Measurements from ENCODE around the gene BMP7.

Gene BMP7

DNA sequence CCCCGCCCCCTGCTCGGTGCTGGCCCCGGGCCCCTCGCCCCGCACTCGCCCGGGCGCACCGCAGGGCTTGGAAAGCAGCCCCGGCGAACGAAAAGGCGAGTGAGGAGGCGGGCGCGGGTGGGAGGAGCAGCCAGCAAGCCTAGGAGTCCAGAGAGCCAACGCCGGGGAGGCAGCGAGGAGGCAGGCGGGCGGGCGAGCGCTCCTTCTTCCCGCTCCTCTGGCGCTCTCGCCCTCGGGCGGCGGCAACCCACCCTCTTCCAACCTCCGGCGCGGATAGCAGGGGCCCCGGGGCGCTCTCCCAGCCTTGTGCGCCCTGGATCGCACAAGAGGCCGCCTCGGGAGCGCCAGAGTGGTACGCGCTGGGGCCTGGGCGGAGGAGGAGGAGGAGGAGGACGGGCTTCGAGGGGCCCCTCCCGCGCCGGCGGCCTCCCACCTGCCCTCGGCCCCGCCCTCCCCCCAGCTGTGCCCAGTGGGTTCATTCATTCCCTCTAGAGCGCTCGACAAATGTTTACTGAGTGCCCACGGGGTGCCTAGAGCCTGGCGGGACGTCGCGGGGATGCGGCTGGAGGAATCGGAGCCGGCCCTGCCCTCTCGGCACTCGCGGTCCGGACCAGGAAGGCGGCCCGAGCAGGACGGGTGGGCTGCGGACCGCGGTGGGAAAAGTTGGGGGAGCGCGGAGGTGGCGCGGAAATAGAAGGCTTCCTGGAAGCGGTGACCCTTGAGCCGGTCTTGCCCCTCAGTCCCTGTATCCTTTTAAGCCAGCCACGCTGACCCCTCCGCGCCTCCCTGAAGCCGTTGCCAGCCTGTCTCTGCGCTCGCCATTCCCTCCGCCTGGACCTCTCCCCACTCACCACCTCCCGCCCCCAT, at the start of gene BMP7:
BMP7 (minus strand) TSS at position 351 of the 867 bp plus-strand sequence. CDS start 519 bp downstream, outside the sequence.
- no peak for DNase-seq (ENCODE audit: low read depth)

DNA sequence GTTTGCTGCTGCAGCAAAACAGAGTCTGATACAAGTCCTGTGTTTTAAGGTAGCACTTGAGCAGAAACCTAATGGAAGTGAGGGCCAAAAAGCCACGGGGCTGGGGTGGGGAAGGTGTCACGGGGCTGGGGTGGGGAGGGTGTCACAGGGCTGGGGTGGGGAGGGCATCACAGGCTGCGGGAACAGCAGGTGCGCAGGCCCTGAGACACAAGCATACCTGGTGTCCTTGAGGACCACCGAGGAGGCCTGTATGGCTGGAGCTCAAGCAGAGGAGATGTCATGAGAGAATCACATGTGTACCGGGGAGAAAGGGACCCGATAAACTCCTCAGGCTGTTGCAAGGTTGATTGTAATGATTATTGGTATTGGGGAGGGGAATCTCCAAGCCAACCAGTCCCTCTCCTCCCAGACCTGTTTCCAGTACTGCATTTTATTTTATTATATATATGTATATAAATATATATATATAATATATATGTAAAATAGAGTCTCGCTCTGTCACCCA, 49.6 kb upstream of the BMP7 start:
- DNase-seq (ENCODE audit: low read depth), result no peak

GRCh38 chr20:57315083-57315975, 48.9 kb upstream of the BMP7 start:
- DNase-seq (ENCODE audit: low read depth), result no peak

- DNase-seq (ENCODE audit: low read depth), result no peak
Measured at GRCh38 chr20:57313951-57314350, 47.5 kb upstream of the BMP7 start.

DNA sequence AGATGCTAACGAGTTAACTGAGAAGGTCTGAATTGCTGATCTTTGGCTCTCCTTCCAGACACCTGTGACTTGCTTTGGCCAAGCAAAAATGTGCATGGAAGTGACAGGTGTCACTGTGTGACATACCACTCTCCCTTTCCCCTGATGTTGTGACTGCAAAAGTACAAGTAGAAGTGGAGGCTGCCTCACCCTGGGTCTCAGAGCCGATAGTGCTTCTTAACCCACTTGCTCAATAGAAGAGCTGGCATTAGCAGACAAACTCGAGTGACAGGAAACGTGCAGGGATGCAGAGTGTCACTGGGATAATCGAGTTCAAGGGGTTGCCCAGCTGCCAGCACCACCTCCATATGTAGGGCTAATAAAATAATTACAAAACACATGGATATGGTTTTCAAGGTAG, 46.8 kb upstream of the BMP7 start:
- no peak for DNase-seq (ENCODE audit: low read depth)

DNA sequence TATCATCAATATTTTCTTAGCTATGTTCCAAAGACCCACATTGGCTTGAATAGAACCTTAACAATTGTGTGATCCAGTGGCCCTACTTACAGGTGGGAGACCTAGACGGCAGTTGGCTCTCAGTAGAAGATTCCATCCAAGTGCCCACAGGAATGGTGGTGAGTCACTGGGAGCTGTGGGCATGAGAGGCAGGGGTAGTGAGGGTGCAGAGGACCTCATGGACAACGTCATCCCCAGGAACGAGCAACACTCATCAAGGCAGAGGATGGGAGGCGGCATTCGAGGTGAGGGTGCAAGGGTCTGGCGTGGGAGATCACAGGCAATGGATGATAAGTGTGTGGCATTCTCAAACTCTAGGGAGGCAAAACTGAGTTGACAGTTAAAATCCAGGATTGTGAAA, 45.7 kb upstream of the BMP7 start:
- no peak for DNase-seq (ENCODE audit: low read depth)

- no peak for DNase-seq (ENCODE audit: low read depth)
Measured at GRCh38 chr20:57310821-57311514, 44.5 kb upstream of the BMP7 start.

- DNase-seq (ENCODE audit: low read depth), result no peak
Measured at GRCh38 chr20:57309544-57310115, 43.2 kb upstream of the BMP7 start.

- no peak for DNase-seq (ENCODE audit: low read depth)
Measured at GRCh38 chr20:57308451-57309271, 42.2 kb upstream of the BMP7 start.

GRCh38 chr20:57306747-57307146, 40.3 kb upstream of the BMP7 start:
- no peak for DNase-seq (ENCODE audit: low read depth)

DNA sequence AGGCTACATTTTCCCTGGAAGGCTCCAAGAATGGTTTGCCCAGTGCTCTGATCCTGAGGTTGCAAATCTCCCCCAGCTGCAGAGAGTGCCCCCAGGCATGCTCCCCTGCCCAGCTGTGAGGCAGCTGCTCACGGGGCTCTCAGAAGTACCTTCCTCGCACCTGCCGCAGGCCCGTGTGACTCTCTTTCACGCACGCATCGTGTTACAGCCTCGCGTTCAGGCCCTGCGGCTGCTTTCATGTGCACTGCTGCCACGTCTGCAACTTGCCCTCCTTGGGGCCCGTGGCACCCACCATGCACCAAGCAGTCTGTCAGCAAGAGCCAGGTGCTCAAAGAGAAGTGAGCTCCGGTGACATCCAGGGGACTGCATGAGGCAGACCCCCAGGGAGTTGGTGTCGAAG, 34.6 kb upstream of the BMP7 start:
- no peak for DNase-seq (ENCODE audit: low read depth)

DNA sequence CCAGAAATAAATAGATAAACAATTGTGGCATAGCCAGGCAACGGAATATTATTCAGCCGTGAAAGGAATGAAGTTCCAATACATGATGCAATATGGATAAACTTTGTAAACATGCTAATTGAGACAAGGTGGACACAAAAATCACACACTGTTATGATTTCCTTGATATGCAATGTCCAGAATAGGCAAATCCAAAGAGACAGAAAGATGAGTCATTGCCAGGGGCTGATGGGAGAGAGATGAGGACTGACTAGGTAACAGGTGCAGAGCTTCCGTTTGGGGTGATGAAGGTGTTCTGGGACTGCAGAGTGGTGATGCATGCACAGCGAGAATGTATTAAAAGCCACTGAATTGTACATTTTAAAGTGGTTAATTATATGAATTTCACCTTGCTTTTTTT, 32.0 kb upstream of the BMP7 start:
- DNase-seq (ENCODE audit: low read depth), result no peak

DNA sequence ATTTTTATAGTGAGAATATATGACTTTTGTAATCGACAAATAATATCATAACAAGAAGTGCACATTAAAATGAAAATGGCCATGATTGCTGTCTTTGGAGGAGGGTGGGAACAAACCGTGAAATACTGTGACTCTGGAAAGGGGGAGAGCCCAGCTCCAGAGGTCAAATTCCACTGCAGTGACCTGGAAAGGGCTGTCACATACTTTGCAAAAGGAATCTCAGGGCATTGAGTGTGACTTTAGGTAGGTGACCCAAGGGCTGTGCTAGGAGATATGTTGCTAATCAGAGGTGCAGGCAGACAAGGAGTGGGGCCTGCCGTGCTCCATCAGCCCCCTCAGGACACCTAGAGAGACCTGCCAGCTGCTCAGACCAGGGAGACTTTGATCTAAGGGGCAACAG, 28.1 kb upstream of the BMP7 start:
- no peak for DNase-seq (ENCODE audit: low read depth)

GRCh38 chr20:57293995-57294394, 27.6 kb upstream of the BMP7 start:
- no peak for DNase-seq (ENCODE audit: low read depth)

- DNase-seq (ENCODE audit: low read depth), result no peak
Measured at GRCh38 chr20:57292611-57293010, 26.2 kb upstream of the BMP7 start.

DNA sequence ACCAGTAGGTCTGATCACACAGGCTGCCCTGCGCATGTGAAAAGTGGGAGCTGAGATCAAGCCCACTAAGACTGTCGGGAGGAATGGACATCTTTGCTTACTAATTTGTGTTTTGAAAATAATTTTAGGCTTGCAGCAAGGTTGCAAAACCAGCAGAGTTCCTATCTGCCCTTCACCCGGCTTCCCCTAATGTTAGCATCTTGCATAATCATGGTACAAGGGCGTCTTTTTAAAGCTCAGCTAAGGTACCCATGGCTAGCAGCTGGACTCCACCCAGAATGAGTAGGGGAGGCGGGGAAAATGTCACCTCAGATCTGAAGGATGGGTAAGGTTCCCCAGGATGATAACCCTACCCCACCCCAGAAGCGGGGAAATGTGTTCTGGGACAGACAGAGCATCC, 25.3 kb upstream of the BMP7 start:
- DNase-seq (ENCODE audit: low read depth), result no peak

DNA sequence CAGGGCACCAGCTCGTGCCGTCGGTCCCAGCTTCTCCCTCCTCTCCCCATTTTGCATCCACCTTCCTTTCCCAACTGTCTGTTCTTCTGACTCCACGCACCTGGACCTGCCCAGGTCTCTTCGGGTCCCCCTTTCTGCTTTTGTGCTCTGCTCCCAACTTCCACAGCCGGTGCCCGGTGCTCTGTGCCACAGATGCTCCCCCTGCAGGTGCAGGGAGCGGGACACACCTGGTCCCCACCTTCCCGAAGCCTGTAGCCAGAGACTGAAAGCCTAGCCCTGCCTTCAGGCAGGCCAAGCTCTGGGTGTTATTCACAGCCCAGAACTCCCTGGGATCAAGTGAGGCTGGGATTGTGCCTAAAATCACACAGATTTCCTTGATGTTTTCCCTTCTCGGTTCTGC, 24.6 kb upstream of the BMP7 start:
- DNase-seq (ENCODE audit: low read depth), result no peak

GRCh38 chr20:57290178-57290484, 23.7 kb upstream of the BMP7 start:
- DNase-seq (ENCODE audit: low read depth), result no peak

DNA sequence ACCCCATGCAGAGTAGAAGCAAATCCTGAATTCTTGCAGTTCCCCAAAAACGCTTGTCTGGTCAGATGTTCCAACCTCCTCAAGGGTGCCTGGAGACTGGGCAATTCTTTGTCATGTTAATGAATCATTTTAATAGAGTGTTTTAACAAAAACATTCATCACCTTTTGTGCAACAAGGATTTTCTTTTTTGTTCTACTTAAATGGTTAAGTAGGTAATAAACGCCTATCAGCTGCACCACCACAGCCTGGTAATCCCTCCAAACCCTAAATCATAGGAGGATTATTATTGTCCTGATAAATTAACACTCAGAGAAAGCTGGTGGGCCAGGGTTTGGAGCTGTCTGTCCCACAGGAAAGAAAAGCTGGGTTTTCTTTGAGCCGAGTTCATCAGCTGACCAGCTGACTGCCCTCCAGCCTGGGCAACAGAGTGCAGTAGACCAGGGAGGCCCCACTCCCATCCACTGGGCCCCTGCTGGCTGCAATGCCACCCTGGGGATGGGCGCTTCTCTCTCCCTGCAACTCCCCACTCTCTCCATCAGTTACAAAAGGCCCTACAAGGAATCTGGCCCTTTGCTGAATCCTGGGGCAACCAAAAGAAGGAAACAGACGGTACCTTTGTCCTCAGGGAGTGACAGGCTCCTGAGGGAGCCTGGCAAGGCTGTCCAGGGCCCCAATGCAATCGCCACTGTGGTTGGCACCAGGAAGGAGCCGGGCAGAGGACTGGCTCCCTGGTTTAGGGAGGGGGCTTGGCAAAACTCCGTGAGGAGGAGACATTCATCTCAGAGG, 23.1 kb upstream of the BMP7 start:
- no peak for DNase-seq (ENCODE audit: low read depth)

DNA sequence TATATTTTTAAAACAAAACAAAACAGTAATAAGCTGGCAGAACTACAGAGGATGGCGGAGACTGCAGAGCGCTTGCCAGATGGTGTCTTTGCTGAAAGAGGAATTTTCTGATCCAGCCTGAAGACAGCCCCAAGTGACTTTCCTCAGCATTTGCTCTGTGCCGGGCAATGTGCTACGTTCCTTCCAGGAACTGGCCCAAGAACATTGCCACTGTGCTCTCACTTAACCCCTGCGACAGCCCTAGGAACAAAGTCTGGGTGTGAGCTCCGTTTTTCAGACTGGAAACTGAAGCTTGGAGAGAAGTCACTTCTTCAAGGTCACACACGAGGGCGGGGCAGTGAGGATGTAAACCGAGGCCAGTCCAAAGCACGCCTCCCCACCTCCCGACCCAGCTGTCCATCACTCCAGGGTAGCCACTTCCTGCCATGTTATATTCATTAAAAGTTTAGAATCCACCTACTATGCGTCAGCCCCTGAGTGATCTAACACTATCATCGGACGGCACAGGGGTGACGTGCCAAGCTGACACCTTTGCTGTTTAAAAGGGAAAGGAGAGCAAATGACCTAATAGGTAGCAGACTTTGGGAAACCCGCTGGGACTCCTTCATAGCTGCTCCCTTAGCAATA, 22.3 kb upstream of the BMP7 start:
- DNase-seq (ENCODE audit: low read depth), result no peak
